GM20431 (cell line): ENCODE measurements around the gene LHFPL2.
"Not testable (repeated sequence)": the region's sequence is repeated elsewhere in the genome, so short reads cannot be mapped to it uniquely, and the experiment has no call there.

Experiments used
- in situ Hi-C: fragments of 300-500 bp; cut with MseI, MboI; formaldehyde crosslinking; loops from one replicate; pipeline ENCODE4 v1.15.0; 2020; ENCODE audit warnings: low sequenced_read_pairs; ENCODE audit not compliant: unreplicated experiment

The LHFPL2 gene

DNA sequence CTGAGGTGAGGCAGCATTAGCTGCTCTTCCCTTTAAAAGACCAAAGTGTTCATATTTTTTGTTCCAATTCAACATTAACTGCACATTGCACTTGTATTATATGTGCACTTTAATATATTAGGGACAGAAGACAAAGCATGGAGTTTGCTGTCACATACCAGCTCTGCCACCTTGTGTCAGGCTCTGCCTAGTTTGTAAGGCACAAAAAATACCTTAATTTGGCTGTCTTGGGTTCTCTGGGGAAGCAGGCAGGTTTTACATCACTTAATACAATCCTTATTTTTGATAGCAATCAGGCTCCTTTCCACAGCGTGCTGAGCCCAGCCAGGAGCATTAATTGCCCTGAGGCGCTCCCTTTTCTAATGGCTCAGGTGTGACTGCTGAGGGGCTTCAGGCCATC, 156.3 kb downstream of the LHFPL2 start:
- in situ Hi-C loops, result no loop called here

DNA sequence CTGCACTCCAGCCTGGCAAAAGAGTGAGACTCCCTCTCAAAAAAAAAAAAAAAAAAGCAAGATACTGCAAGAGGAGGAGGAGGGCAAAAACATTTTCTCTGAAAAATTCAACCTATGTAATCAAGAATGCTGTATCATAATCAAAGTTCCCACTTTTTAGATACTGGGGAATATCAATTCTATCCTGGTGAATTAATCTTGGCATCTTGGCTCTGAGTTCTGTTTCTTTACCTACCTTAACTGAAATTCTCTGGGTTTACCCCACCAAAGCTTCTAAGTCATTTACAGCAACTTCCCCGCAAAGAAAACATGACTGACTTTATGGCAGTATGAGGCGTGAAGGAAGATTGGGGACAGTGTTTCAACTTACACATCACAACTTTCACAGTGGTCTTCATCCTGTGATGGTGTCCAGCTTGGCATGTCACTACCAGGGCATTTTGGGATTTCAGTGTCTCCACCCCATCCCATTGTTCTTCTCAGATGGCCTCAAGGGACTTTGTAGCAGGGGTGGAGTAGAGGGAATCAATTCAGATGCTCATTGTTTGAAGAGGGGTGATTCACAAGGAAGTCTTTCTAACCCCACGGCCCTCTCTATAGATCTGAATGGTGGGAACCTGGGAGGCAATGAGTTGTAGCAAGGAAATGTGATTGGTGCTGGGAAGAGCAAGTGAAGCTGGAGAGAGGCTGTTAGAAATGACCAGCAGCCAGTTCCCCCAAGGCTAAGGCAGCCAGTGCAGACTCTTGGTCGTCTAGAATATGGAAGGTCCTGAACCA, 157.7 kb downstream of the LHFPL2 start:
- in situ Hi-C loops, result no loop called here

- in situ Hi-C loops, result no loop called here
These were observed 160.7 kb downstream of the LHFPL2 start for GRCh38 chr5:78487846-78488245.

- in situ Hi-C loops, result no loop called here
These were observed 162.4 kb downstream of the LHFPL2 start for GRCh38 chr5:78486218-78486617.

GRCh38 chr5:78483809-78484521, 164.6 kb downstream of the LHFPL2 start:
- in situ Hi-C loops, result no loop called here

DNA sequence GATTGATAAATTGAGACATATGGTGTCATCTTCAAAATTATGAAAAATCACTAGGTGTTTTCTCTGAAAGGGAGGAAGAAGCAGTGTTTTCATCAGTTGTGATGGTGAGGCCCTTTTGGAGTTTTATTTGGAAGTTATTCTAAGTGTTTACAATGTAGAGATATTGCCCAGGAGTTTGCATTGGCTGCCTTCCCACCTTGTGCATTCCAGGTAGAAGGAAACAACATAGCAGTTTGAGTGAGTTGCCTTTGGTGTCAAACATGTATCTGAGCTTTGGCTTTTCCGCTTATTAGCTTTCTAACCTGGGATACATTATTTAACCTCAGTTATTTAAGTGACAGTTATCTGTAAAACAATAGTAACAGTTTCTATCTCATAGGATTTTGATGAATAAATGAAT, 165.6 kb downstream of the LHFPL2 start:
- in situ Hi-C loops, result no loop called here

DNA sequence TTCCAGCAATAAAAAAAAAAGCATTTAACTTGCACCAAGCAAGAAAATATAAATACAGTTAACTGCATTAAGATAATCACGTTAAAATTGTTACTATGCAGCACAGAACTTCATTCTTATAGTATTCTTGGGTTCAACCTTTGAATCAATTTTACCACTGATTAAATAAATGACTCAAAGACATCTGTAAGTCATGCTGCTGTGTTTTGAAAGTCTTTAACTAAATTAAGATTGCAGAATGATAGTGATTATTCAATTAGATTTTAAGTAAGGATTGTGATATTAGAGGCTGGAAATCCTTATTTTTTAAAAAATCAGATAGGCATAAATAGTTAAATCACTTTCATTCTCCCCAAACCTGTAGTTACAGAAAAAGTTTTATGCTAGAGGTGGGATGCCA, 171.8 kb downstream of the LHFPL2 start:
- in situ Hi-C loops, result no loop called here

GRCh38 chr5:78475370-78475769, 173.2 kb downstream of the LHFPL2 start:
- in situ Hi-C loops, result no loop called here

GRCh38 chr5:78473751-78474150, 174.8 kb downstream of the LHFPL2 start:
- in situ Hi-C loops, result no loop called here

DNA sequence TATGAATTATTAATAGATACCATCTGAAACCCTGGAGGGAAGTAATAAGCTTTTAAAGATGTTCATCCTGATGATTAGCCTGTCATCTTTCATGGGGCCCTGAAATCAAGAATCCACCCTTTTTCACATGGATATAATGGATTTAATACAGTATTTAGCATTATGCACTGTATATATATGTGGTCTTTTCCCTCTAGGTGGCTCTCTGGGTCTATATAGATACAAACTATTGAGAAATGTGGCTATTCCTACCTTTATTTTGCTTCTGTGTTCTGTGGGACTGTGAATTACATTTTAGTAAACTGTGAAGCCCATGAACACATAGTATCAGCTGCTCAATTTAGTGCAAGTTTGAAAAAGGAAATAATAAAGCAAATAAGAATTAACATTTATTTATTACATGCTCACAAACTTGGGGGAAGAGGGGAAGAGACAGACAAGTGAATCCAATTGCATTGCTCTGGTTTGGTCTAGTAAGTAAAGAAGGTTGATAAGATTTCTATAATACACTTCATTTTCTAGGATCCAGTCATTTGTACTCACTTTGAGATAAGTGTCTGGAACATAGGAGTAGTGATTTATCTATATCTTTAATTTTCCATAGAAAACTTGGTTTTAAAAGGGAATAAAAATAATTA, 176.0 kb downstream of the LHFPL2 start:
- in situ Hi-C loops, result no loop called here

GRCh38 chr5:78471896-78472295, 176.7 kb downstream of the LHFPL2 start:
- in situ Hi-C loops, result no loop called here

DNA sequence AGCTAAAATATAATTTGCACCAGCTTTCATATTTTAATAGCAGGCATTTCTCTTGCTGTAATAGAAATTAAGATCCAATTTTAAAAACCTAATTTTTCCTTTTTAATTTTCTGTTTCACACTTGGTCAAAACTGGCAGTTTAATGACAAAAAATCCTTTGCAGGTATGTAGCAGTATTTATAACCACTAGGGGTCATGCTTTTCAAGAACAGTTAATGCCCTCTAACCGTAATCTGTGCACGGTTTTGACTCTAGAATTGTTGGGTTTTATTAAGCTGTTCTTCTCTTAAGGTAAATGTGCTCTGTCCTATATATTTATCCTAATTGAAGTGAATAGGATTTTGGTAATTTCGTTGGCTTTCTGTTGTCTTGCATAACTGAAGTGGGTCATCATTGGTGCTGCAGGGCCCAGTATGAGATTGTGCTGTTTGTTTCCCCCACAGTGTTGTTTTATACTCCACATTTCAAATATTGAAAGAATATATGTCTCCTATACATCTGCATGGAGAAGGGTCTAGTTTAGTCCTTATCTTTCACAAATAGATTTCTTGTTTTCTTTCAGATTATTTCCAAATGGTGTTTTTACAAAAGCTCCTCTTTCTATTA, 180.7 kb downstream of the LHFPL2 start:
- in situ Hi-C loops, result no loop called here

DNA sequence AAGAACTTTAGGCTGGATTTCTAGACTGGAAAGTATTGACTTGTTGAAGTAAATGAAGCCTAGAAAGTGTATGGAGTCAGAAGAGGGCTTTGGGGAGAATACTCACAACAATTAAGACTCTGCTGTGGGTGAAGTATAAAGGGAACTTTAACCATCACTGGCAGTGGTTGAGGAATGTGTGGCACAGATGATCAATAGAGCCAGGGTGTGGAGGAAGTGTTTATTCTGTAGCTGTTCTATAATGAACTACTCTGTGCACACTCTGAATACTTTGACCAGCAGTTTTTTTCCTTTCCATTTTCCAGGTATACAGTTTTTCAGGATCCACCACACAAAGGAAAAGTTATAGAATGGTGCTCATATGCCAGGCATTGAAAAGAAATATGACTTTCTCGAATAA, 181.4 kb downstream of the LHFPL2 start:
- in situ Hi-C loops, result no loop called here

DNA sequence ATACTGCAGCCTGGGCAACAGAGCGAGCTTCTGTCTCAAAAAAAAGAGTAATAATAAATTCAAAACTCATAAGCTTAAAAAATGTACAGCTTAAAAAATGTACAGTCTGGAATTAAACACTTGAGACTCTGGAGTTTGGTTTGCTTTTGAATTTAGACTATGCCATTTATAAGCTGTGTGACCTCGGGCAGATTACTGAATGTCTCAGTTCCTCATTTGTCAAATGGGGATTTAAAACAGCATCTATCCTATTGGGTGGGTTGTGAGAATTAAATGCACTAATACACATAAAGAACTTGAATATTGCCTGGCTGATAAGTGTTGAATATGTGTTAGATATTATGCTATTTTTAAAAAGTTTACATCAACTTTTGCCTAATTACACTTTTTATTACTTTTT, 189.7 kb downstream of the LHFPL2 start:
- in situ Hi-C loops, result no loop called here

- in situ Hi-C loops, result not testable (repeated sequence)
These were observed 191.1 kb downstream of the LHFPL2 start for GRCh38 chr5:78457507-78457906.

GRCh38 chr5:78449103-78449502, 199.5 kb downstream of the LHFPL2 start:
- in situ Hi-C loops, result no loop called here

DNA sequence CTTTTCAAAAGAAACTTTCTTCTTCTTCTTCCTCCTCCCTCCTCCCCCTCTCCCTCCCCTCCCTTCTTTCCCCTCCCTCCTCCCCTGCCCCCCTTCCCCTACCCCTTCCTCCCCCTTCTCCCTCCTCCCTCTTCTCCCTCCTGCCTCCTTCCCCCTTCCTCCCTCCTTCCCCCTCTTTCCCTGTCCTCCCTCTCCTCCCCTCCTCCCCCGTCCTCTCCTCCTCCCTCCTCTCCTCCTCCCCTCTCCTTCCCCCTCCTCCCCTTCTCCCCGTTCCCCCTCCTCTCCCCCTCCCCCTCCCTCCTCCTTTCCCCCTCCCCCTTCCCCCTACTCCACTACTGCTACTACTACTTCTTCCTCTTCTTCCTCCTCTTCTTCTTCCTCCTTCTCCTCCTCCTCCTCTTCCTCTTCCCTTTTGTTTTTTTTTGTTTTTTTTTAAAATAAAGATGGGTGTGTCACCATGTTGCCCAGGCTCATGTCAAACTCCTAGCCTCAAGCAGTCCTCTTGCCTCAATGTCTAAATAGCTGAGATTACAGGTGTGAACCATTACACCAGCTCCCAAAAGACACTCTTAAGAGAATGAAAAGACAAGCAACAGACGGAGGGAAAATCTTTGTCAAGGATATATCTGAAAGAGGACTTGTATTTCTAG, 200.7 kb downstream of the LHFPL2 start:
- in situ Hi-C loops, result no loop called here
